Right atrium auricular region (tissue), 2 donors: ENCODE measurements around the gene ADD1. TPM values are rescaled to one million over a fixed set of nuclear protein-coding genes. Genes with fewer than 3 reads are reported as not detected.
A peak's percentile ranks its signal among the peaks of the same experiment; 100 is the strongest.

Experiments
- DNase-seq: peaks from one replicate; pipeline ENCODE4 v3.0.0-alpha.2; 2019; ENCODE audit warnings: low spot score
- H3K27ac ChIP-seq, 2 donors: fragments of 200-600 bp; sonication (generic); 1 replicate in 1 of 2; 2 replicates in 1 of 2; pipeline ENCODE4 v1.5.1; 2016 to 2019
- H3K27me3 ChIP-seq, 2 donors: fragments of 200-600 bp; sonication (generic); one replicate each; pipeline versions ENCODE4 v1.5.1 to v1.6.0; 2017 to 2019
- H3K36me3 ChIP-seq: fragments of 200-600 bp; sonication (generic); one replicate; pipeline ENCODE4 v1.5.1; 2016
- H3K4me1 ChIP-seq, 2 donors: fragments of 200-600 bp; sonication (generic); one replicate each; pipeline versions ENCODE4 v1.5.1 to v1.6.0; 2017 to 2019
- H3K4me3 ChIP-seq, 2 donors: fragments of 200-600 bp; sonication (generic); 1 replicate in 1 of 2; 2 replicates in 1 of 2; pipeline ENCODE4 v1.5.1; 2017 to 2019; ENCODE audit warnings: mild to moderate bottlenecking in 1 of 2, moderate library complexity in 1 of 2
- H3K9me3 ChIP-seq, 2 donors: fragments of 200-600 bp; sonication (generic); one replicate each; pipeline ENCODE4 v1.5.1; 2019
- CTCF ChIP-seq, 2 donors: fragments of 200-600 bp; sonication (generic); IDR thresholded peaks; one replicate each; pipeline ENCODE4 v1.5.1; 2019; ENCODE audit warnings: antibody characterized with exemption in 2 of 2
- total RNA-seq, 2 donors: library from RNA; depleted of rRNA; stranded (reverse); fragments of >200 nt; gene quantifications; one replicate each; pipeline ENCODE4 v1.1.0, GENCODE V29; 2016

The ADD1 gene
- total RNA-seq, 2 donors from 2014 or later, result 171 to 196 TPM

- peak overlapping the region; percentile 54 to 64 for H3K27ac ChIP-seq
- H3K4me3 ChIP-seq, result no peak overlapping the region
- DNase-seq, result no peak
- H3K9me3 ChIP-seq, result no peaks in the 10 kb centered on the region
- TF ChIP-seq CTCF (IDR thresholded peaks at IDR 0.05), result no peak
- no peaks in the 10 kb centered on the region for H3K36me3 ChIP-seq
- no peaks in the 10 kb centered on the region for H3K27me3 ChIP-seq
- H3K4me1 ChIP-seq, result peaks cover 0 to 93% of the 10 kb centered on the region in 2 donors
Measured at GRCh38 chr4:2805712-2806389, 37.8 kb upstream of the ADD1 start.

DNA sequence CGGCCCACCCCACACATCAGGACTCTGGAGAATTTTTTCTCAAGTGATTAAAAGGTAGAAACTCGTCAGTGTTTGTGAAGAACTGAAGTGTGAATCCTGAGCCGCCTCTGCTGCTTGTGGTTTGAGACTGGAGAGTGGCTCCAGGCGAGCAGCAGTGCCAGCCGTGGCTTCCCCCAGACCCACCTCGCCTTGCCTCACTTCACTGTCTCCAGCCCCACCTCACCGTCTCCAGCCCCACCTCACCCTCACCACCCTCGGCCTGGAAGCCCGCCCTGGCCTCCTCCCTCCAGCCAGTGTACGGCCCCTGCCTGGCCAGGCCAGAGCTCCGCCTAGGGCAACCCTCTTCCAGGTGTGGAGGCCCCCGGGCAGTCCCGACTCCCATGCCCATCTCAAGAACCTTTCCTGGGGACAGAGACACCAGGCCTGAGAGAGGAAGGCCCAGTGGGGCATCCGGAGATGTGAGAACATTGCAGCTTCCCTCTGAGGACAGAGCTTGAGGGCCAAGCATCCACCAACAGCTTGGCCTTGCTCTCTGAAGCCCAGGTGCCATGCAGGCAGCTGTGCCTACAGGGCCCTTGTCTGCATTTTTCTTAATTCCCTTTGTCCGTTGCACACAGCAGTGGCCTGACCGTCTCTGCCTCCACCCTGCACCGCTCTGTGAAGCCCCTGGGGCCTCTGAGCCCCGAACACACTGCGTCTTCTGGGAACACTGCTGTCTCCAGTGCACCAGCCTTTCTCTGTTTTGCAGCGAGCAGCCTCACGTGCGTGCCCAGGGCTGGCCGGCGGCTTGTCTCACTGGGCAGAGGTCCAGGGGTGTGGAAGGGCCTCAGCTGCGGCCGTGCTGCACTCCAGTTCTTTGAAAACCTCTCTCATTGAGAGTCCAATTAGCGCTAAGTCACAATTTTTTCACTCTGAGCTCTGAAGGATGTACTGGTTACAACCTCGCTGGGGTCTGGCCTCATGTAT, 37.0 kb upstream of the ADD1 start:
- H3K4me1 ChIP-seq, result peaks cover 0 to 93% of the 10 kb centered on the region in 2 donors
- no peak for TF ChIP-seq CTCF (IDR thresholded peaks at IDR 0.05)

DNA sequence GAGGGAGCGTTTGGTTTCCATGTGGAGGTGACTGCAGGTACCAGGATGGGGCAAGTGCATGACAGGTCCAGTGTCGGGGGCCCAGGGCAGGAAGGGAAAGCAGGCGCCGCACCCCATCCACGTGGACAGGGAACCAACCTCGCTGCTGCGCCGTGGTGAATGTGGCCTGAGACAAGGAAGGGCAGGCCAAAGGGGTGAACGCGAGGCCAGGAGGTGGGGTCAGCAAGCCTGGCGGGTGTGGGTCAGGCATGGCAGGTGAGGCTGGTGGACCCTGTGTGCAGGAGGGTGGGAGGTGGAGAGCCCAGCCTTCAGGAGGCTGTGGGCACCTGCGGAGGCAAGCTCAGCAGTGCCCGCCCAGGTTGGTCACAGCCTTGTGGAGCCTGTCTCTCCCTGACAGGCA, 36.1 kb upstream of the ADD1 start:
- Histone ChIP-seq H3K27me3 (no peaks in the 10 kb centered on the region), H3K4me1 (peaks cover 0 to 96% of the 10 kb centered on the region in 2 donors), H3K9me3 (no peaks in the 10 kb centered on the region), H3K4me3 (no peak overlapping the region), H3K27ac (no peak overlapping the region), H3K36me3 (no peaks in the 10 kb centered on the region)
- no peak for TF ChIP-seq CTCF (IDR thresholded peaks at IDR 0.05)
- no peak for DNase-seq

More for the DNA sequence above, 37.0 kb upstream of the ADD1 start:
- H3K36me3 ChIP-seq, result no peaks in the 10 kb centered on the region
- no peak for DNase-seq
- H3K27me3 ChIP-seq, result no peaks in the 10 kb centered on the region
- peak overlapping the region; percentile 54 to 64 for H3K27ac ChIP-seq
- H3K4me3 ChIP-seq, result no peak overlapping the region
- H3K9me3 ChIP-seq, result no peaks in the 10 kb centered on the region

- DNase-seq, result no peak
- no peak for TF ChIP-seq CTCF (IDR thresholded peaks at IDR 0.05)
- no peaks in the 10 kb centered on the region for H3K27me3 ChIP-seq
- H3K27ac ChIP-seq, result no peak overlapping the region
- no peak overlapping the region for H3K4me3 ChIP-seq
- H3K36me3 ChIP-seq, result no peaks in the 10 kb centered on the region
- no peaks in the 10 kb centered on the region for H3K9me3 ChIP-seq
- H3K4me1 ChIP-seq, result peaks cover 0 to 96% of the 10 kb centered on the region in 2 donors
Measured at GRCh38 chr4:2808001-2808400, 35.6 kb upstream of the ADD1 start.

DNA sequence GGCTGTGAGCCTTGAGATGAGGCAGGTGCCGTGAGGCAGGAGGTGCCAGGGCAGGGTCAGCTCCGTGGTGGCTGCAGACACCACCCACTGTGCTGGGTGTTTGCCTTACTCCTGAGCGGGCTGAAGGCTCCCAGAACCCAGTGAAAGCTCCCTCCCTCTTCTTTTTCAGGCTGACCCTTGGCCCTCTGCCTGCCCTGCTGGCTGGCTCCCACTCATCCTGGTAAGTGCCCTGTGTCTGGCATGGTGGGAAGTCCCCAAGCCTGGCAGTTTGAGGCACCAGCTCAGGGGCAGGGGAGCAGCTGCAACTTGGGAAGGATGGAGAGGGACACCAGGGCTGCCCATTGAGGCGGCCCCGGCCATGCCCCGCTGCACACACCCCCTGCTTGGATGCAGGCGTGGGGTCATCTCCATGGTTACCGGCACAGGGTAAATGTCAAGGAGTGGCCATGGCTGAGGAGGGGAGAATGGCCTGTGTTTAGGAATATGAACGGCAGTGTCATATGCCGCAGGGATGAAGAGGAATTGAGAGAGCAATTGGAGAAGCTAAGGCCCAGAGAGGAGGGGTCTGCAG, 33.9 kb upstream of the ADD1 start:
- no peak overlapping the region for H3K27ac ChIP-seq
- no peak for DNase-seq
- no peaks in the 10 kb centered on the region for H3K36me3 ChIP-seq
- peaks cover 0 to 85% of the 10 kb centered on the region in 2 donors for H3K4me1 ChIP-seq
- H3K9me3 ChIP-seq, result no peaks in the 10 kb centered on the region
- H3K4me3 ChIP-seq, result no peak overlapping the region
- H3K27me3 ChIP-seq, result no peaks in the 10 kb centered on the region
- TF ChIP-seq CTCF (IDR thresholded peaks at IDR 0.05), result no peak
